ENCODE measurements around the gene MACROD2.

- TF ChIP-seq CTCF (IDR thresholded peaks at IDR 0.05; ENCODE audit: low read depth, low read length, missing input control) = no peak
- TF ChIP-seq REST (IDR thresholded peaks at IDR 0.05) = no peak
- no peak for TF ChIP-seq MAX (IDR thresholded peaks at IDR 0.05)
- no peak for TF ChIP-seq FOXA1 (IDR thresholded peaks at IDR 0.05)
- no peak for TF ChIP-seq EGR1 (IDR thresholded peaks at IDR 0.05; ENCODE audit: low read depth in 2 of 2)
- no peak for TF ChIP-seq YY1 (IDR thresholded peaks at IDR 0.05)
- no peak for TF ChIP-seq TAF1 (conservative IDR thresholded peaks at IDR 0.05)
- no peak for TF ChIP-seq ATF3 (IDR thresholded peaks at IDR 0.05)
- no peak for TF ChIP-seq RAD21 (IDR thresholded peaks at IDR 0.05)
Measured at GRCh38 chr20:14724036-14724435, 728.7 kb downstream of the MACROD2 start.

Measured in liver (tissue), 3 donors.